Neuron (in vitro differentiated cells): ENCODE data around the gene NCOA3.

Experiments
- H2AFZ ChIP-seq: one replicate; pipeline ENCODE4 v1.6.1; 2013; ENCODE audit warnings: low read depth, mild to moderate bottlenecking, inconsistent platforms, low read length, moderate library complexity
- H3K27me3 ChIP-seq: one replicate; pipeline ENCODE4 v1.6.1; 2013; ENCODE audit warnings: low read length; ENCODE audit not compliant: insufficient read depth
- H3K36me3 ChIP-seq: one replicate; pipeline ENCODE4 v1.6.1; 2013; ENCODE audit warnings: low read length; ENCODE audit not compliant: insufficient read depth
- H3K4me1 ChIP-seq: one replicate; pipeline ENCODE4 v1.6.1; 2013; ENCODE audit warnings: low read length; ENCODE audit not compliant: insufficient read depth
- H3K4me3 ChIP-seq: 2 replicates; pipeline ENCODE4 v1.5.1; 2013; ENCODE audit warnings: mild to moderate bottlenecking, low read length, moderate library complexity
- H3K9me3 ChIP-seq: one replicate; pipeline ENCODE4 v1.6.1; 2013; ENCODE audit warnings: low read length

The NCOA3 gene

DNA sequence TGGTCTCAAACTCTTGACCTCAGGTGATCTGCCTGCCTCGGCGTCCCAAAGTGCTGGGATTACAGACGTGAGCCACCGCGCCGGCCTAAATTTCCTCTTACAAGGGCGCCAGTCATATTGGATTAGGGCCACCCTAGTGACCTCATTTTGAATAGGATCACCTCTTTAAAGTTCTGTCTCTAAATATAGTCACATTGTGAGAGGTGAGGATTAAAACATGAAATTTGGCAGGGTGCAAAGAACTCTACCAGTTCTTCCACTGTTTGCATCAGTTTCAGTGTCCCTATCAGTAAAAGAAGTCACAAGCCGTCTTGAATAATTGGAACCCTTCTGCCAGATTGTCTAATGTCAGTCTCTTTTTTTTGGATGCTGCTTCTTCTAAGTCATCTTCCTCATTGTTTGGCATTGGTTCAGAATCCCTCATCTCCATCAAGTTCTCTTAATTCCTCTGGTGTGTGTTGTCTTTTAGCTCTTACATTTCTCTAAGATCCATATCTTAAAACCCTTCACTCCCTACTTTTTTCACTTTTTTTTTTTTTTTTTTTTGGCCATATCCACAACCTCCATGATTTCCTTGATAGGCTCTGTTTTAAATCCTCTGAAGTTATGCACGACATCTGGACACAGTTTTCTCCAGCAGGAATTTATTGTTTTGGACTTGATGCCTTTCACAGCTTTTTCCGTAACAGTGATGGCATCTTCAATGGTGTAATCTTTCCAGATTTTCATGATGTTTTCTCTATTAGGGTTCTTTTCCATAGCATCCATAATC lies 56.8 kb downstream of the NCOA3 start:
- Histone ChIP-seq H3K4me3 (no peak overlapping the region), H2AFZ (no peak overlapping the region), H3K9me3 (no peaks in the 10 kb centered on the region), H3K27me3 (no peaks in the 10 kb centered on the region), H3K36me3 (no peaks in the 10 kb centered on the region), H3K4me1 (peaks cover 20% of the 10 kb centered on the region)

DNA sequence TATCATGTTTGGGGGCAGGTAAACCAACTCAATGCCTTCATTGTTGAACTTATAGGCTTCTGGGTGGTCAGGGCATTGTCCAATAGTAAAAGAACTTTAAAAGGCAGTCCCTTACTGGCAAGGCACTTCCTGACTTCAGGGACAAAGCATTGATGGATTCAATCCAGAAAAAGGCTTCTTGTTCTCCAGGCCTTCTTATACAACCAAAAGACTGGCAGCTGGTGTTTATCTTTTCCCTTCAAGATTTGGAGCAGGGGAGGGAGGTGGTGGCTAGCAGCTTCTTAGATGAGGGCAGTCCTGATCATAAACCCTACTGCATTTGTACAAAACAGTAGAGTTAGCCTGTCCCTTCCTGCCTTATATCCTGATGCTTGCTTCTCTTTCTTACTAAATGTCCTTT lies 57.5 kb downstream of the NCOA3 start:
- Histone ChIP-seq H3K9me3 (no peaks in the 10 kb centered on the region), H3K4me3 (no peak overlapping the region), H3K4me1 (peaks cover 20% of the 10 kb centered on the region), H3K27me3 (no peaks in the 10 kb centered on the region), H3K36me3 (no peaks in the 10 kb centered on the region), H2AFZ (no peak overlapping the region)

DNA sequence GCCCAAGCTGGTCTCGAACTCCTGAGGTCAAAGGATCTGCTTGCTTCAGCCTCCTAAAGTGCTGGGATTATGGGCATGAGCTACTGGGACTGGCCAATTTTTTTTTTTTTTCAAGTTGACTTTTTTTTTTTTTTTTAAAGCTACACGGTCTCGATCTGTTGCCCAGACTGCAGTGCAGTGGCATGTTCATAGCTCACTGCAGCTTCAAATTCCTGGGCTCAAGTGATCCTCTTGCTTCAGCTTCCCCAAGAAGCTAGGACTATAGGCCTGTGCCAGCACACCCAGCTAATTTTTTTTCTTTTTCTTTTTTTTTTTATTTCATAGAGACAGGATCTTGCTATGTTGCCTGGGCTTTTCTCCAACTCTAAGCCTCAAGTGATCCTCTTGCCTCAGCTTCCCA lies 59.5 kb downstream of the NCOA3 start:
- peaks cover 20% of the 10 kb centered on the region for H3K4me1 ChIP-seq
- no peaks in the 10 kb centered on the region for H3K27me3 ChIP-seq
- no peaks in the 10 kb centered on the region for H3K36me3 ChIP-seq
- H3K9me3 ChIP-seq = no peaks in the 10 kb centered on the region
- H2AFZ ChIP-seq = no peak overlapping the region
- H3K4me3 ChIP-seq = no peak overlapping the region

DNA sequence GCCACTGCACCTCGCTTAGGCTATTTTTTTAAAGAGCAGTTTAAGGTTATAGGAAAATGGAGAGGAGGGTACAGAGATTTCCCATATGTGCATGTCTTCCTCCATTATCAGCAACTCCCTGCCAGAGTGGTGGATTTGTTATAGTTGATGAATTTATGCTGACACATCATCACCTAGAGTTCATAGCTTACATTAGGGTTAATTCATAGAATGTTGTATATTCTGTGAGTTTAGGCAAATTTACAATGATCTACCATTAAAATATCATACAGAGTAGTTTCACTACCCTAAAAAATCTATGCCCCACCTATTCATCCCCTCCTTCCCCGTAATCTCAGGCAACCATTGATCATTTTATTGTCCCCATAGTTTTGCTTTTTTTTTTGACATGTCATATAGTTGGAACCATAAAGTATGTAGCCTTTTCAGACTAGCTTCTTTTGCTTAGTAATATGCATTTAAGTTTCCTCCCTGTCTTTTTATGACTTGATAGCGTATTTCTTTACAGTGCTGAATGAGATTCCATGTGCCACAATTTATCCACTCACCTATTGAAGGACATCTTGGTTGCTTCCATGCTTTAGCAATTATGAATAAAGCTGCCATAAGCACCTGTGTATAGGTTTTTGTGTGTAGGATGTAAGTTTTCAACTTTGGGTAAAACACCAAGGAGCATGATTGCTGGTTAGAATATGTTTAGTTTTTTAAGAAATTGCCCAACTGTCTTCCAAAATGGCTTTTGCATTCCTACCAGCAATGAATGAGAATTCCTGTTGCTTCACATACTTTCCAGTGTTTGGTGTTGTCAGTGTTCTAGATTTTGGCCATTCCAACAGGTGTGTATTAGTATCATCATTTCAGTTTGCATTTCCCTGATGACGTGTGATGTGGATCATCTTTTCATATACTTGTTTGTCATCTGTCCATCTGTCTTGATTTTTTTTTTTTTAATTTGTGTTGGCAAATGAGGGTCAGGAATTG lies 60.2 kb downstream of the NCOA3 start:
- Histone ChIP-seq H3K36me3 (no peaks in the 10 kb centered on the region), H2AFZ (no peak overlapping the region), H3K27me3 (no peaks in the 10 kb centered on the region), H3K4me1 (peaks cover 19% of the 10 kb centered on the region), H3K4me3 (no peak overlapping the region), H3K9me3 (no peaks in the 10 kb centered on the region)

DNA sequence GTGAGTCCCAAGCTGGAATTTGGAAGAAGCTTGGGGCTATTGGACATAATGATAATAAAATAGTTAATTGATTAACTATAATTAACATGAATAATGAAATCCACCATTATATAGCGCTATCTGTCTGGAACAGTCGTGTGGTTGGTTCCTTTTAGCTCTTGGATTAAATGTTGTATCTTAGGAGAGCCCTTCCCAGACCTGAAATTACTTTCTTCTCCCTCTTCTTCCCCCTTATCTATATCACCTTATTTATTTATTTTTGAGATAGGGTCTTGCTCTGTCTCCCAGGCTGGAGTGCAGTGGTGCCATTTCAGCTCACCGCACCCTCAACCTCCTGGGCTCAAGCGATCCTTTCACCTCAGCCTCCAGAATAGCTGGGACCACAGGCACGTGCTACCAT lies 64.6 kb downstream of the NCOA3 start:
- Histone ChIP-seq H3K4me3 (no peak overlapping the region), H3K4me1 (no peaks in the 10 kb centered on the region), H3K27me3 (no peaks in the 10 kb centered on the region), H2AFZ (no peak overlapping the region), H3K9me3 (peaks cover 6% of the 10 kb centered on the region), H3K36me3 (no peaks in the 10 kb centered on the region)

DNA sequence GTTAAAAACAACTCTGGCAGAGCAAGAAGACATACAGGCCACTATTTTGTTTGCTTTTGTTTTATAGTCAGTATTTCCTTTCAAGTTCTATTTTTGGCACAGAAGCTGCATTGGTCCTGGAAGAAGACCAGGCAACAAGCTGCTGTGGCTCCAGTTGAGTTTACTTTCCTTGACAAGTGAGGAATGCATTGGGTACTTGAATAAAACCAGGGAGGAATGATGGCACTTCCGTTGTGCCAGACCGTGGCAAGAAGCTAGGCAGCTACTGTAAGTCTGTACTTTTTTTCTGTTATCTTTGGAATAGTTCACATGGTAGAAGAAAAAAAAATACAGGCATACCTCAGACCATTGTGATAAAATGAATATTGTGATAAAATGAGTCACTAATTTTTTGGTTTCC lies 66.3 kb downstream of the NCOA3 start:
- Histone ChIP-seq H3K9me3 (peaks cover 8% of the 10 kb centered on the region), H3K36me3 (no peaks in the 10 kb centered on the region), H2AFZ (no peak overlapping the region), H3K4me1 (no peaks in the 10 kb centered on the region), H3K4me3 (no peak overlapping the region), H3K27me3 (no peaks in the 10 kb centered on the region)

DNA sequence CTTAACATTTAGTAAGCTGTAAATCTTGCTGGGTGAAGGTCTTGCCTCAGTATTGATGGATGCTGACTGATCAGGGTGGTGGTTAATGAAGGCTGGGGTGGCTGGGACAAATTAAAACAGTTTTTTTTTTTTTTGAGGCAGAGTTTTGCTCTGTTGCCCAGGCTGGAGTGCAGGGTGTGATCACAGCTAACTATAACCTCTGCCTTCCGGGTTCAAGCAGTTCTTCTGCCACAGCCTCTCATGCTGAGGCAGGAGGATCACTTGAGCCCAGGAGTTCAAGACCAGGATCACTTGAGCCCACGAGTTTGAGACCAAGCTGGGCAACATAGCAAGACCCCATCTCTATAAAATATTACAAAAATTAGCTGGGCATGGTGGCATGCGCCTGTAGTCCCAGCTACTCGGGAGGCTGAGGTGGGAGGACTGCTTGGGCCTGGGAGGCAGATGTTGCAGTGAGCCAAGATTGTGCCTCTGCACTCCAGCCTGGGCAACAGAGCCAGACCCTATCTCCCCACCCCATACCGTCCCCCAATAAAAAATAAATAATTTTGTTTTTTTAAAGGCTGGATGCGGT lies 67.2 kb downstream of the NCOA3 start:
- Histone ChIP-seq H3K9me3 (peaks cover 8% of the 10 kb centered on the region), H3K36me3 (no peaks in the 10 kb centered on the region), H3K4me1 (peaks cover 6% of the 10 kb centered on the region), H2AFZ (no peak overlapping the region), H3K27me3 (no peaks in the 10 kb centered on the region), H3K4me3 (no peak overlapping the region)

DNA sequence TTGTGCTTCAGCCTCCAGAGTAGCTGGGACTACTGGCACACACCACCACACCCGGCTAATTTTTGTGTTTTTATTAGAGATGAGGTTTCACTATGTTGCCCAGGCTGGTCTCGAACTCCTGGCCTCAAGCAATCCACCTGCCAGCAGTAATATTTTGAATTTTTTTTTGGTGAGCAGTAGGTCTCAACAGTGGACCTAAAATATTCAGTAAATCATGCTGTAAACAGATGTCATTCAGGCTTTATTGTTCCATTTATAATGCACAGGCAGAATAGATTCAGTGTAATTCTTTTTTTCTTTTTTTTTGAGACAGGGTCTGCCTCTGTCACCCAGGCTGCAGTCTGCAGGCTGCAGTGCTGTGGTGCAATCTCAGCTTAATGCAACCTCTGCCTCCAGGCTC lies 69.7 kb downstream of the NCOA3 start:
- Histone ChIP-seq H3K27me3 (no peaks in the 10 kb centered on the region), H3K9me3 (peaks cover 8% of the 10 kb centered on the region), H3K4me1 (peaks cover 29% of the 10 kb centered on the region)

DNA sequence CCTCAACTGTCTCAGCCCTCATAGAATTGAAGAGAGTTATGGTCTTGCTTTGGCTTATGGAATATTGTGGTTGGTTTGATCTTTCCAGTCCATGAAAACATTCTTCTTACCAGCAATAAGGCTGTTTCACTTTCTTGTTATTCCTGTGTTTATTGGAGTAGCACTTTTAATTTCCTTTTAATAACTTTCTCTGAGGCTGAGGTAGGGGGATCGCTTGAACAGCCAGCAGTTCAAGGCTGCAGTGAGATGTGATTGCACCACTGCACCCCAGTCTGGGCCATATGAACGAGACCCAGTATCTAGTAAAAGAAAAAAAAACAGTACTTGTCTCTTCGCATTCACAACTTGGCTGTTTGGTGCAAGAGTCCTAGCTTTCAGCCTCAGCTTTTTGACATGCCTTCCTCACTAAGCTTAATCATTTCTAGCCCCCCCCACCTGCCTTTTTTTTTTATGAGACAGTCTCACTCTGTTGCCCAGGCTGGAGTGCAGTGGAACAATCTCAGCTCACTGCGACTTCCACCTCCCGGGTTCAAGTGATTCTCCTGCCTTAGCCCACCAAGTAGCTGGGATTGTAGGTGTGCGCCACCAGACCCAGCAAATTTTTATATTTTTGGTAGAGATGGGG lies 70.5 kb downstream of the NCOA3 start:
- no peaks in the 10 kb centered on the region for H3K27me3 ChIP-seq
- H3K4me1 ChIP-seq = peaks cover 37% of the 10 kb centered on the region
- H2AFZ ChIP-seq = no peak overlapping the region
- H3K36me3 ChIP-seq = no peaks in the 10 kb centered on the region
- peaks cover 8% of the 10 kb centered on the region for H3K9me3 ChIP-seq
- no peak overlapping the region for H3K4me3 ChIP-seq

More for the DNA sequence above, 69.7 kb downstream of the NCOA3 start:
- H3K4me3 ChIP-seq = no peak overlapping the region
- no peak overlapping the region for H2AFZ ChIP-seq
- H3K36me3 ChIP-seq = no peaks in the 10 kb centered on the region

DNA sequence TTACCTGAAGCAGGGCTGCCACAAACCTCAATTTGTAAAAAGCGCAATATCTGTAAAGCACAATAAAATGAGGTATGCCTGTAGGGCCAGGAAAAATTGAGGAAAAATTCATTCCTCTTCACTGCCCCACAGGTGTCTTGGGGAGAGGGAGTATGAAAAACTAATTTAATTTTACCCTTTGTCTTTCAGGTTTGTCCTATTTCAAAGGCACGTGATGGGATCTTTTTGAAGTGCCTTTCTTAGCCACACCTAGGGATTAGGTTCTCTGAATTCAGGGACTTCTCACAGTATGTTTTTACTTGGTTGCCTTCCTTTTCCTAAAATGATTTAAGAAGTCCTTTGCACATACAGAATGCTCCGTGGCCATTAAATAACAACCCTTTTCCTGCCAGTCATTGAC lies 71.9 kb downstream of the NCOA3 start:
- H3K9me3 ChIP-seq = peaks cover 8% of the 10 kb centered on the region
- no peak overlapping the region for H2AFZ ChIP-seq
- H3K27me3 ChIP-seq = no peaks in the 10 kb centered on the region
- H3K4me1 ChIP-seq = peaks cover 43% of the 10 kb centered on the region
- H3K4me3 ChIP-seq = no peak overlapping the region
- H3K36me3 ChIP-seq = no peaks in the 10 kb centered on the region

DNA sequence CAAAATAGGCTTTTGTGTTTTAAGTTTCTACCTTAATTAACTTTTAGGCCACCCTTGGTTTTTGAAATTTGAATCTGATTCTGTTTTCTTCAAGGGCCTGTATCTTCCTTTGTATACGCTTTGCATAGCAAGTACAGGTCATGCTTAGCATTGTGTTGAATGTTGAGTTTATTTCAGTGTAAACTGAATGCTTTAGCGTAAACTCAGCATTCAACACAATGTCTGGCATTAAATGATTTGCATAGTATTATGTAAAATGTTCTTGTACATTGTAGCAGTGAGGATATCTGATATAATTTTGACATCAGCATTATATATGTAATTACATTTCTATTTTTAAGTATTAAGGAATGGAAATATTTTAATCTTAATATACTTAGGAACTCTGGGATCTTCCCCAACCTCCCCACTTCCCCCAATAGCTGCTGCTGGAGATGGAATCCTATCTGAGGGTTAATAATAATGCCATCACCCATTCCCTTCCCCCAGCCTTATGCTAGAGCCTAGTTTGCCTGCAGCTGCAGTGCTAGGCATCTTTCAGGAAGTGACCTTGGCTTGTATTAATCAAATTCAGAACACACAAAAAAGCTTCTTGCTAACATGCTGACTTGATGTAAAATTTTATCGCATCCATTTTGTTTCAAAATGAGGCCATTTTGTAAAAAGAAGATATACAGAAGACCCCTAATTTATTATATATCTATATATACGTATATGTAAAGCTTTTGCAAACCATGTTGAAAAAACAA lies 73.1 kb downstream of the NCOA3 start:
- Histone ChIP-seq H3K4me3 (no peak overlapping the region), H2AFZ (no peak overlapping the region), H3K4me1 (peaks cover 43% of the 10 kb centered on the region)

DNA sequence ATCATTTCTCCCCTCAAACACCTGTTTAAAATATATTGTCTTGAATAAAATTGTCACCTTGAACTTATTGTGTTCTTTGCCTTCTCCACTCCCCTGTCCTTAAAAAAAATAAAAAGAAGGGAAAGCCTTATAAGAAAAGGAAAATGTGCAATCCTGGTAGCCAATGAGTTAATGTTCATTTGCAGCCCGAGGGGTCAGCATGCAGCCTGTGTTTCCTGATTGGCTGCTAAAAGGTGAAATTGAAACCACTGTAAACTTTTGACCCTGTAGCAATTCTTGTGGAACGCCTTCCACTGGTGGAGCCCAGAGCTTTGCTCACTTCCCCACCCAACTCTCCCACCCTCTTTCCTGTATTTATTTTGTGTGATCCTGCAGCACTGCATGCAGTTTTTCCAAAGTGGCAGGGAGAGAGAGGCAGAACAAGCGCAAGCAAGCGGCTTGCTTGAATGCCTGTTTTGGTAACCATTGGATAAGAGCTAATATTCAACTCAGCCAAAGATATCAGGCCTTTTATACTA lies 74.9 kb downstream of the NCOA3 start:
- H3K4me3 ChIP-seq = peak overlapping the region; percentile 28
- H3K4me1 ChIP-seq = peaks cover 43% of the 10 kb centered on the region
- H3K27me3 ChIP-seq = no peaks in the 10 kb centered on the region
- no peak overlapping the region for H2AFZ ChIP-seq
- H3K9me3 ChIP-seq = peaks cover 2% of the 10 kb centered on the region
- no peaks in the 10 kb centered on the region for H3K36me3 ChIP-seq

More for the DNA sequence above, 73.1 kb downstream of the NCOA3 start:
- Histone ChIP-seq H3K36me3 (no peaks in the 10 kb centered on the region), H3K9me3 (peaks cover 8% of the 10 kb centered on the region), H3K27me3 (no peaks in the 10 kb centered on the region)
